Effector CD4-positive, alpha-beta T cell (primary cell): ENCODE measurements around the gene KRT74.

Experiments used
- DNase-seq: peaks from one replicate; pipeline ENCODE4 v3.0.0-alpha.2; 2020

KRT74 gene

GRCh38 chr12:52568111-52568510 is 5.5 kb downstream of the KRT74 start:
- no peak for DNase-seq

- no peak for DNase-seq
Measured at GRCh38 chr12:52566847-52567291, 6.8 kb downstream of the KRT74 start.

GRCh38 chr12:52564582-52564981 is 9.1 kb downstream of the KRT74 start:
- no peak for DNase-seq

GRCh38 chr12:52561880-52562449 is 11.7 kb downstream of the KRT74 start:
- no peak for DNase-seq

GRCh38 chr12:52559979-52560378 is 13.7 kb downstream of the KRT74 start:
- no peak for DNase-seq

GRCh38 chr12:52558781-52559445 is 14.7 kb downstream of the KRT74 start:
- DNase-seq: no peak

GRCh38 chr12:52557476-52557875 is 16.2 kb downstream of the KRT74 start:
- DNase-seq: no peak

- no peak for DNase-seq
Measured at GRCh38 chr12:52555577-52555976, 18.1 kb downstream of the KRT74 start.

- no peak for DNase-seq
Measured at GRCh38 chr12:52552681-52553195, 20.9 kb downstream of the KRT74 start, which contains the start of gene KRT71. KRT71 (minus strand) TSS chr12:52553145; CDS start chr12:52553077, 68 bp downstream.

- no peak for DNase-seq
Measured at GRCh38 chr12:52552055-52552454, 21.6 kb downstream of the KRT74 start.

- DNase-seq: no peak
Measured at GRCh38 chr12:52551216-52551865, 22.3 kb downstream of the KRT74 start.

- no peak for DNase-seq
Measured at GRCh38 chr12:52546126-52546525, 27.5 kb downstream of the KRT74 start.

- no peak for DNase-seq
Measured at GRCh38 chr12:52543985-52544883, 29.4 kb downstream of the KRT74 start.

- DNase-seq: no peak
Measured at GRCh38 chr12:52542785-52543318, 30.8 kb downstream of the KRT74 start.

GRCh38 chr12:52542157-52542556 is 31.5 kb downstream of the KRT74 start:
- DNase-seq: no peak

GRCh38 chr12:52541709-52542108 is 31.9 kb downstream of the KRT74 start:
- DNase-seq: no peak

- DNase-seq: no peak
Measured at GRCh38 chr12:52540531-52540930, 33.1 kb downstream of the KRT74 start.

GRCh38 chr12:52539821-52540173 is 33.8 kb downstream of the KRT74 start:
- no peak for DNase-seq

GRCh38 chr12:52539083-52539820 is 34.4 kb downstream of the KRT74 start:
- no peak for DNase-seq

- DNase-seq: no peak
Measured at GRCh38 chr12:52537101-52537500, 36.5 kb downstream of the KRT74 start.

GRCh38 chr12:52535574-52535973 is 38.1 kb downstream of the KRT74 start:
- DNase-seq: no peak

GRCh38 chr12:52534482-52534881 is 39.2 kb downstream of the KRT74 start:
- no peak for DNase-seq
